GM18511 (cell line): ENCODE measurements around the gene CNGB1.
A peak's percentile ranks its signal among the peaks of the same experiment; 100 is the strongest.
"Not testable (repeated sequence)": the region's sequence is repeated elsewhere in the genome, so short reads cannot be mapped to it uniquely, and the experiment has no call there.

Experiments used
- ATAC-seq: cut with Tn5 transposase; IDR thresholded peaks from one replicate; pipeline ENCODE4 v1.9.1; 2021; ENCODE audit warnings: mild to moderate bottlenecking, moderate library complexity; ENCODE audit not compliant: unreplicated experiment

Gene CNGB1

DNA sequence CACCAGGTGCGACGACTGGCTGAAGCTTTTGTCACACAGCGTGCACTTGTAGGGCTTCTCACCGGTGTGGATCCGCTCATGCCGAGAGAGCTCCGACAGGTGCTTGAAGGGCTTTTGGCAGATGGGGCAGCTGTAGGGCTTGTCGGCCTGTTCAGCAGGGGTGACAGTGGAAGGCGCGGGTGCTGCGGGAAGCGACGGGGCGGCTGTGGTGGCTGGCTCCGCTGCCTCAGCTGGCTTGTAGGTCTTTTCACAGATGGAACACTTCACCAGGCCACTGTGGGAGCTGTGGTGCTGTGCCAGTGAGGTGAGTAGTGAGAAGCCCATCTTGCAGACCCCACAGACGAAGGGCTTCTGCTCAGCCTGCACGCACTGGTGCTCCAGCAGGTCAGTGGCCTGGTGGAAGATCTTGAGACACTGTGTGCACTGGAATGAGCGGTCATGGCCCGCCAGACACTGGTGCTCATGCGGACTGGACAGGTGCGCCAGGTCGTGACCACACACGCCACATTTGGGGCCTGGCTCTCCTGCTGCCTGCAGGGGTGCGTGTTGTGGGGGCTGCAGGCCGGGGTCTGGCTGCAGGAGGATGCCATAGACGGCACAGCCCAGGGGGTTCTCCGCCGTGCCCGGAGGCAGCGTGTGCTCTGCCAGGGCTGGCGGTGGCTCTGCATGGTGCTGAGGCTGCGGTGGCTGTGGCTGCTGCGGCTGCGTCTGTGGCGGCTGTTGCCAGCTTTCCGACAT, 26.8 kb upstream of the CNGB1 start:
- ATAC-seq: no peak

DNA sequence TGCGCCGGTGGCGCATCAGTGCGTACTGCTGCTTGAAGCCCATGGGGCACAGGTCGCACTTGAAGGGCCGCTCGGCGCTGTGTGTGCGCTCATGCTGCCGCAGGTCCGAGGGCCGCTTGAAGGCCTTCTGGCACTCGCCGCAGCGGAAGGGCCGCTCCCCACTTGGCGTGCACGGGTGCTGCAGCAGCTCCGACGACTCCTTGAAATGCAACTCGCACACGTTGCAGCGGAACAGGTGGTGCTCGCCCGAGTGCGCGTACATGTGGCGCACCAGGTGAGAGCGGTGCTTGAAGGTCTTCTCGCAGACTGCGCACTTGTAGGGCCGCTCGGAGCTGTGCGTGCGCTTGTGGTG, 26.2 kb upstream of the CNGB1 start:
- no peak for ATAC-seq

DNA sequence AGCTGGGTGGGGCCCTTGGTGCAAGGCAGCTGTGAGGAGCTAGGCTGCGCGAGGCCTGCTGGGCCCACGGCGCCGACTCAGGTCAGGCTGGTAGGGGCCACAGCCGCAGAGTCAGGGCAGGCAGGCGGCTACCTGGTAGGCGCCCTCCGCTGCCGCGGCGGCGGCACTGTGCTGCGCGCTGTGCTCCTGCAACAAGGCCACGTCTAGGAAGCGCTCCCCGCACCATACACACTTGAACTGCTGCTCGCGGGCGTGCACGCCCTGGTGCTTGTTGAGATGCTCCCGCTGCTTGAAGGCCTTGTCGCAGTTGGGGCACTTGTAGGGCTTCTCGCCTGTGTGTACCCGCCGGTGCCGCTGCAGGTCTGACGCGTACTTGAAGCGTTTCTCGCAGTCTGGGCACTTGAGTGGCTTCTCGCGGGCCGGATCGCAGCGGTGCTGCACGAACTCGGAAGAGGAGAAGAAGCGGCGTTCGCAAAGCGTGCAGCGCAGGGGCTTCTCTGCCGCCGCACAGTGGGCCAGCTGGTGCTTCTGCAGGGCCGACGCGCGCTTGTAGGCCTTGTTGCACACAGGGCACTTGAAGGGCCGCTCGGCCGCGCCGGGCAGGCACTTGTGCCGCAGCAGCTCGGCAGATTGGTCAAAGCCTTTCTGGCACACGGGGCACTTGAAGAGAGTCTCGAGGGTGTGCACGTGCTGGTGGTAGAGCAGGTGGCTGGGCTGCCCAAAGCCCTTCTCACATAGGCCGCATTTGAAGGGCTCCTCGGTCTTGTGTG, 25.7 kb upstream of the CNGB1 start:
- ATAC-seq: no peak

DNA sequence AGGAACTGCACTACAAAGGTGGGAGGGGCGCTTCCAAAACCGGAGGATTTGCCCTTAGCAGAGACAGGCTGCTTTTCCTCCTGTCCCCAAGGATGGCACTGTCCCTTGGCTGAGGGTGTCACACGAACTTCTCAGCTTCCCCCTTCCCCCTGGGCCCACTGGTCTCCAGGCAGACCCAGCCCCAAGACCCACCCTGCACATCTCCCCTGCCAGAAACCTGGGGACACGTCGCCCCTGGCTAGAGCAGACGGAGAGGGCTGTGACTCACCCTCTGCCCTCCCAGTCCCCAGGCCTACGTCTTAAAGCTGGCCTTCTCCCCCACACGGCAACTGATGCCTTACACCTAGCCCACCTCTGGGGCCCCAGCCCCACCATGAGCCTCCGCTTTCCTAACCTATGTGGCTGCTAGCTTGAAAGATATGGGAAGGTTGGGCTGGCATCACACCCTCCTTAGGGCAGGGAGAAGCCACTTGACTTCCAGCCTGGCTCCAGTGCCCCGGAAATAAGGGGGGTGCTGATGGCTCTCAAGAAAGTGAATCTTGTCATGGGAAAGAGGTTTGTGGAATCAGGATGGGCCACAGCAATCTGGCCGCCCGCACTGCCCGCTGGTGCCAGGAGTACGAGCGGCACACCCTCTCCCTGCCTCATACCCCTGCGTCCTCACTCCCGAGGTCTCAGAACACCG, 24.9 kb upstream of the CNGB1 start:
- no peak for ATAC-seq

DNA sequence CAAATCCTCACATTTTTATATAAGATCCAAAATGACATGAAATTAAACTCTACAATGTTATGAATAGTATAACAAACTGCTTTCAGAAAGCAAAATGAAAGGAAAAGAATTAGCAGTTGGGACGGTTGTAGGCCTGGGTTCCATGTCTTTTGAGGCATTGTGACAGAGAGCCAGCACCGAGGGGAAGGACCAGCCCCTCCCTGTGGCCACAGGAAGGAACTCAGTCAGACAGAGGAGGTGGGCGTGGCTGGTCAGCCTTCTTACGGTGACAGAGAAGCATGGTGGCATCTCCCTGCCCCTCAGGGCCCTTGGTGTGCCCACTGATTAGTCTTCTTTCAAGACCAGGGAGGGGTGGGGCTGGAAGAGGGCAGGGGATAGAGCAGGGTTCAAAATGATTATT, 23.9 kb upstream of the CNGB1 start:
- ATAC-seq: peak; percentile 69

DNA sequence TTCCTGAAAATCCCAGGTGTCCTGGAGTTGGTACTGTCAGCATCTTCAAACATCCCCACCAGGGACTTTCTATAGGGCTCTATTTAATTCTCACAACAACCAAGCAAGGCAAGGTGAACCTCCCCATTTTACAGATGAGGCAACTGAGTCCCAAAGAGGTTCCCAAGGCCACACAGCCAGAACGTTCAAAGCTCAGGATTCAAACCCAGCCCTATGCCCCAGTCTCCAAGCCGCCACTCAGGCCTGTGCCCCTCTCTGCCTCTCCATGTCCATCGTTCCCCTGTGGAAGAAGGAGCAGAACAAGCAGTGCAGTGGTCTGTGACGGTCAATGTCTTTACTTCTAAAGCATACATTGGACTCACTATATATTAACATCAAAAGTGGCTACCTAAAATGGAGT, 23.4 kb upstream of the CNGB1 start:
- ATAC-seq: no peak

DNA sequence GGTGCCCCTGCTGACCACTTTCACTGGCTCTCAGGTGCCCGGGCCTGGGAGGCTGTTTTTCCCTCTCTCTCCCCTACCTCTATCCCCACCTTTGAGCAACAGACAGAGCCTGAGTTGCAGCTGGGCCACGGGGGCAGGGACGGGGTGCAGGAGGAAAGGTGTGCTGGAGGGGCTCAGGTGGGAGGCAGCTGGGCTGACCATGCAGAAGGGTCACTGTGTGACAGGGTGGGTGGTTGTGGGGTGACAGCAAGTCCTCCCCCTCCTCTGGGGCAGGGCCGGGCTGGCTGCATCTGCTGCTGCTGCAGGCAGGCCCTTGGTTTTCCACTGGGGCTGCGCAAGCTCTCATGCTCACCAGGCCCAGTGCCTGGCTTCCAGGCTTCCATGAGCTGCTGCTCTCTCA, 23.0 kb upstream of the CNGB1 start:
- ATAC-seq: no peak

DNA sequence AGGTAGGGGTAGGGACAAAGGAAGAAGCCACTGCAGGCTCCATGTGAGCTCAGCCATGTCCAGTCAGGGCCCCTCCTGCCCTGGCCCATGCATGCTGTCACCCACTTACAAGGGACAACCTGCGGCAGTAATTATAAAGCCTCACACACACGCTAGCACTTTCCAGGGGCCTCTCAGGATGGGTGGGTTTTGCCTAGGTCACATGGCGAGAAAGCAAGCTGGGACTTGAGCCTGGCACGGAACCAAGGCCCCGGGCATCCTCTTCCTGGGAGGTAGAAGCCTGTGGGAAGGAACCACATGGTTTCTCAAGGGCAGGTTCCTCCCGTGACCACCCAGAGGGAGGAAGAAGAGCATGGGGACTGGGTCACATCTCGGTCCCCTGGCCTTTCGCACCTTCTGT, 22.5 kb upstream of the CNGB1 start:
- ATAC-seq: no peak

DNA sequence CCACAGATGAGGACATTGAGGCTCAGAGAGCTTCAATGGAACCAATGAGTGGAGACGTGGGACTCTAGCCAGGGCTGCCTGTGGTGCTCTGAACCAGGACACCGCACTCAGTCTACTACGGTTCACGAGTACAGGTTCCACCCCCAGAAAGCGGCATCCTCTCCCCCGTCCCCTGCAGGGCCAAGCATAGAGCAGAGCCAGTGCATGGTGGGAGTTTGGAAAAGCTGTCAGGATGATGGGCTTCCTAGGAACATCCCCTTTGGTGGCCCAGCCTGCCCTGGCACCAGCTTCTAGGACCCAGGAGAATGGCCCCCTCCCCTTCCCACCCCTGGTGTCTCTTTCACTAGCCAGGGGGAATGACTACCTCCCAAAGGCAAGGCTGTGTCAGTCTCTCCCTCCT, 21.2 kb upstream of the CNGB1 start:
- no peak for ATAC-seq

DNA sequence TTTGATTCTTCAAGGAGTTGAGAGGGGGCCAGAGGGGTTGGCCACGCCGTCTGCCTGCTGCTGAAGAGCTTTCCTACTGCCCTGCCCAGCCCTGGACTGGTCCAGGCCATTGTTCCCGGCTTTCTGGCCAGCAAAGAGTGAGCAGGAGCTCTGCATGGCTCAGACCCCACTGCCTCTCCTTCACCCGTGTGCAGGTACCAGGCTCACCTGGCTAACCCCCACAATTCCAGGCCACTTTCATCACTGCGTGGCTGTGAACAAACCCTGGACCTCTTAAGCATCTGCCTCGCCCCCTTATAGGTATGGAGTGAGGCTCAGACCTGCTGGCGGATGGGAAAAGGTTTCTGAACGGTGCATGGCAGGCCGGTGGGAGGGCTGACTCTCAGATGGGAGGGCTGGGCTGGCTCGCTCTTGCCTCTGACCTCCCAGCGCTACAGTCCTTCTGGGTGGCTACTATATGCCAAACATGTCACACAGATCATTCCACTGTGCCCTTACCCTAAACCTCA, 20.7 kb upstream of the CNGB1 start:
- no peak for ATAC-seq

DNA sequence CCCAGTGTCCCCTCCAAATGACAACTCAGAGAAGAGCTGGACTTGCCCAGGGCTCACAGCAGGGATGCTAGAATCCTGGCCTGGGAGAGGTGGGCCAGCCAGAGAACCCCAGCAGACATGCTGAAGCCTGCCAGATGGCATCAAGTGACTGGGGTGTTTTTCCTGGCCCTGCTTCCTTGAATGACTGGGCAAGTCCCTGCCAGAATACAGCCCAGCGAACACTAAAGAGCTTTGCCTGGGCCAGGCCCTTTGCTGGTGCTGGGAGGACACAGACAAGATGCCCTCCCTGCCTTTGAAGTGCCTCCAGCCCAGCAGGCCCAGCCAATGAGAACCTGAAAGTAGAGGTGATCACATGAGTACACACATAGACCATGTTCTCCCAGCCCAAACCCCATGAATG, 18.0 kb upstream of the CNGB1 start:
- ATAC-seq: no peak

DNA sequence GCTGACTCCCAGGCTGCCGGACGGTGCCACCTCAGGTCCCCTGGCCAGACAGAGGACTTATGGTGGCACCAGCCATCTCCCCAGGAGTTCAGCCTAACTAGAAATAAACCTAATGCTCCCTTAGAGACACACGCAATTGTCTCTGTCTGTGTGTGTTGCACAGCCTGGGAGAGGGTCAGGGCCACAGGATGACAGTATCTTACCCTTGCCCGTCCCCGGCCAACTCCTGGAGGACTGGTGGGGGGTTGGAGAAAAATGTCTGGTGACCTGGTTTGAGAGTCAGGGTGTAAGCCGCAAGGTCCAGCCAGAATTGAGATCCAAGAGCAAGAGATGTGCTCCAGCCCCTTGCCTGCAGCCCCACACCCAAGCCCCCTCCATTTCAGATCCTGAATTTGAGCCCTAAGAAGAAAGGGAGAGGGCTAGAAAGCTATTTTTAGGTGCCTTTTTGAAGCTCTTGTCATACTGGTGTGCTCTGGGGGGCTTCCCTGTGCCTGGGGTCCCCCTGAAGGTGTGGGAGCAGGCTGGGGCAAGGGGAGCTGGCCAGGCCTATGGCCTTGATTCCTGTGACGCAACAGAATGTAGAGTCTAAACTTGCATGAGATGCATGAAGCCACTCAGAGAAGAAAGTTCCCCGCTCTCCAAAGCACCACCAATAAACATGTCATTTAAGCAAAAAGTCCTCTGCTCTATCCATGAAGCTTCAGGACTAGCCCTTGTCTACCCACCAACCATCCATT, 16.7 kb upstream of the CNGB1 start:
- no peak for ATAC-seq

DNA sequence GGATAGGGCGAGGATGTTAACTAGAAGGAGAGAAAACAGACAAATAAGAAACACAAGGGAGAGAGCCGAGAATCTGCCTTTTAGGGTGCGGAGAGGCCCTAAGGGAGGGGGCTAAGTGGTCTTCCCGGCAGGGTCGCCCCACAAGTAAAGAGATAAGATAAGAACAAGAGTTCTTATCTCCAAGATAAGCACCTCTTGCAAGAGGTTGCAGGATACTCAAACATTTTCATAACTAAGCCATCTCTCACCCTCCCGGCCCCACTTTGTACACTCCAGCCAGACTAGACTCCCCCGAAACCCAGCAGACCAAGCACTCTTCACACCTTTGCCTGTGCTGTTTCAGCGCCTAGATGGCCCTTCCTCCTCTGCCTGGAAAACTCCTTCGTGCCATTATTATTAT, 15.3 kb upstream of the CNGB1 start:
- no peak for ATAC-seq

DNA sequence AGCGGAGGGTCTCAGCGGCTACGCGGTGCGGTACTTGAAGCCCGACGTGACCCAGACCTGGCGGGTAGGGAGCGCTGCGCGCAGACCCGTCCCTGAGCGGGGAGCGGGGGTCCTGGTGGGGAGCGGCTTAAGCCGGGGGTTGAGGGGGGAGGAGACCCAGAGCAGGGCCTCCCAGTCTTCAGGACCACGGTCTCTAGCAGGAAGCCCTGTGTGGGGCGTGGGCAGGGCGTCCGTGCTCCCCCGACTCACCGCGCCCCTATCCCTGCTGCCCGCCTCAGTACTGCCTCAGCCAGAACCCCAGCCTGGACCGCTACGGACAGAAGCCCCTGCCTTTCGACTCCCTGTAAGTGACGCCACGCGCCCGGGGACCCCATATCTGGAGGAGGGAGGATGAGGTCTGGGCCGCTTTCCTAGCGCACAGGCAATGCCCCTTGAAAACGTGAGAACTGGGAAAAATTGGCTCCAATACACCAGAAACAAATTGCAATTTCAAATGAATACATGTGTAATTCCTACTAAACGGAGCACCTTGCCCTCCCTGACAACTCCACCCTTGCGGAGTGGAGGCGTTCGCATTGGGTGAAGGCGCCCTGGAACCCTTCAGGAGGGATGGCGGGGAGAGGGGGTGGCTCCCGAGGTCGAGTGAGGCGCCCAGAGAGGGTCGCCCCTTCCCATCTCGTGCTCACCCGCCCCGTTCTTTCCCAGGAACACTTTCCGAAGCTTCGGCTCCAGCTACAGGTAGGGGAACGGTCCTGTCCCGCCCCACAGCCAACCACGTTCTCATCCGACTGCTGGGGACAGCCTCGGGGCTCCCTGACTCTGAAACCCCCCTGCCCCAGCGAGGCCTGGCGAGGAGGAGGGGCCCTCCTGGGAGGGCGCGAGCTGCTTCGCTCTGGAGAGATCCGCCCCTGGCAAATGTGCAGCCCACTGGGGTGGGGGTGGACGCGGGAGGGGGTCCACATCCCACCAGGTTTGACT, 14.6 kb upstream of the CNGB1 start:
- peak; percentile 20 for ATAC-seq

DNA sequence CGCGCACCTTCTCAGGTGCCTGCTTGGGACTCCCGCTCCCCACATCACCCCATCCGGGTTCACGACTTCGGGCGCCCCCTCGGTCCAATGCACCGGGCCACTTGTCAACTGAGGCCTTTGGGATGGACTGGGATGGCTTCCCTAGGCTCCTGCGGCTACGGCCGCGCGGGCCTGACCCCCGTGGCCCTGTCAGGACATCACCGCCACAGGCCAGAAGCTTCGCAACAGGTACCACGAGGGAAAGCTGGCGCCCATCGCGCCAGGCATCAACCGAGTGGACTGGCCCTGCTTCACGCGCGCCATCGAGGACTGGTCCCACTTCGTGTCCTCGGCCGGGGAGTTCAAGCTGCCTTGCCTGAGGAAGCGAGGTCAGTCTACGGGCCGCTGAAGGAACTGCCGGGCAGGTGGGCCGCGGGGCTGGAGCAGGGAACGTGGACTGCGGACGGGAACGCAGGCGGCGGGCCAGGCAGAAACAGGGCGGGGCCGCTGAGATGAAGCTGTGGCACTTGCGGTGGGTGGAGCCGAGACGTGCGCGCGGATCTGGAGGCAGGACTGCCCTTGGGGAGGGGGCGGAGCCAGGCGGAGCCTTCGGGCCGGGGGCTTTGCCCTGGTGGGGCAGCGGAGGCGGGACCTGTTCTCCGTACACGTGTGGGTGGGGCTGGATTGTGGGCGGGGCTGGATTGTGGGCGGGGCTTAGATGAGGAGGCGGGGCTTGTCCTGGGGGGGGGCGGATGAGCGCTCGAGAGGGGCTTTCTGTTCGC, 13.7 kb upstream of the CNGB1 start:
- peak; percentile 69 for ATAC-seq

DNA sequence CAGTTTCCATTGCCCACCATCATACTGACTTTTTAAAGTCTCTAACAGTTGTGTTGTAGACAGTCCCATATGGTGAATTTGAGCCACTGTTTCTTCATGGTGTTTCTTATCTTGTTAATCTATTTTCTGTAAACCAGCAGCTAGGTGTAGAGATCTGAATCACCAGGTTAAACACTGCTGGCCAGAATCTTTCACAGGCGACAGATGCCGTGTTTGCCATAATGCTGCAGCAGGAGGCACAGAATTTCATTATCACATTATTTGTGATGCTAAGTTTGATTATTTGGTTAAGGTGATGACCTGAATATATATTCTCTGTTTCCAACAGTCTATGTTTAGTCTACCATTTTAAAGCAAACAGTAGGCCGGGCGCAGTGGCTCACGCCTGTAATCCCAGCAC, 11.5 kb upstream of the CNGB1 start:
- ATAC-seq: no peak

DNA sequence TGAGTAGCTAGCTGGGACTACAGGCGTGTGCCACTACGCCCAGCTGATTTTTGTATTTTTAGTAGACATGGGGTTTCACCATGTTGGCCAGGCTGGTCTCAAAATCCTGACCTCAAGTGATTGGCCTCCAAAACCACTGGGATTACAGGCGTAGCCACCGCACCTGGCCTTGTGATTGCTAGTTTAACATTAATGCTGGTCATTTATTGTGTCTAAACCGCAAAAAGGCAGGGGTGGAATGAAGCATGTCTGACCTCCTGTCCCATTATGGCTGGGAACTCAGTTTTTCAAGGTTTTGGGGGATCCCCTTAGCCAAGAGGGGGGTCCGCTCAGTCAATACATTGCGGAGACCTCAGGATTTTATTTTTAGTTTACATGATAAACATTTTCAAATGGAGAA, 10.7 kb upstream of the CNGB1 start:
- no peak for ATAC-seq

DNA sequence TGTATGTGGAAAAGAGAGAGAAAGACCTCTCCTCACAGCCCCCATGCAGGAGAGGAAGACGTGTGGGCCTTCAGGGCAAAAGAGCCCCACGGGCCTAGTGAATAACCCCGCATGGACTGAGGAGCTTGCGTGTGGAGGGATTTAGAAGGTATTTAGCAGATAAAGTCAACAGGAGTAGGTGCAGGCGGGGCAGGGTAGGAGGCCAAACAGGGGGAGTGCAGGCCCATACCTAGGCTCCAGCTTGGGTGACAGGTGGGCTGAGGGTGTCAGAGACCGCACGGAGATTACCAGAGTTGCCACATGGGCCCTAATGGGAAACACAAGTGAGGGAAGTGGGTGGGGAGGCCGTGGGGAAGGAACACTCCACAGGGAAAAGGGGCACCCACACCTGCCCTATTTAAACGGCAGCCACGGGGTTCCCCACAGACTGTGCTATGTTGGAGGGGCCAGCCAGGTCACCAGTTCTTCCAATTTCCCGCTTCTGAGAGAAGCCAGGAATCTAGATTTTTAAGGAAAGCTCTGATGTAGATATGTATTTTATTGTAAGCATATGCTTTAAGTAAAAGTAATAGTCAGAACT, 8.2 kb upstream of the CNGB1 start:
- no peak for ATAC-seq

DNA sequence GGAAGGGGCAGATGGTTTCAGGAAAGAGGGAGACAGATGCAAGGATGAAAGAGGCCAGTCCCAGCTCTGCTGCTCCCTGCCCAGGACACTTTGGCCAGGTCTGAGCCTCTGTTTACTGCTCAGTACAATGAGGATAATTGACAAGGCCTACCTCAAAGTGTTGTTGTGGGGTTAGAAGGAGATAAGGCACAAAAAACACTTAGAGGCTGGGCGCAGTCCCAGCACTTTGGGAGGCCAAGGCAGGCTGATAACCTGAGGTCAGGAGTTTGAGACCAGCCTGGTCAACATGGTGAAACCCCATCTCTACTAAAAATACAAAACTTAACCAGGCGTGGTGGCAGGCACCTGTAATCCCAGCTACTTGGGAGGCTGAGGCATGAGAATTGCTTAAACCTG, 7.1 kb upstream of the CNGB1 start:
- not testable (repeated sequence) for ATAC-seq
